HepG2 (cell line): ENCODE results near the gene GPR61. TPM values are rescaled to one million over a fixed set of nuclear protein-coding genes. Genes with fewer than 3 reads are reported as not detected.

Source experiments
- ATF1 ChIP-seq: IDR thresholded peaks from 2 replicates; pipeline ENCODE4 v1.6.1; 2016; ENCODE audit warnings: mild to moderate bottlenecking, control low read depth
- CBFB ChIP-seq: sonication (generic); formaldehyde crosslinking; IDR thresholded peaks from 2 replicates; pipeline ENCODE4 v1.4.0; 2020; ENCODE audit warnings: missing genetic modification reagents
- GABPB1 ChIP-seq: IDR thresholded peaks from 2 replicates; pipeline ENCODE4 v1.6.1; 2016; ENCODE audit warnings: mild to moderate bottlenecking, missing genetic modification reagents, moderate library complexity, missing compliant biosample characterization
- KLF15 ChIP-seq: sonication (generic); formaldehyde crosslinking; IDR thresholded peaks from 2 replicates; pipeline ENCODE4 v1.8.1; 2023; ENCODE audit warnings: borderline replicate concordance, mild to moderate bottlenecking, inconsistent platforms, missing genetic modification reagents, mixed read lengths
- MAFF ChIP-seq: IDR thresholded peaks from 2 replicates; pipeline ENCODE4 v1.6.1; 2011; ENCODE audit warnings: low read depth, low read length, improper control_type of control experiment
- MBD4 ChIP-seq: IDR thresholded peaks from 2 replicates; pipeline ENCODE4 v1.6.1; 2012; ENCODE audit warnings: low read length, inconsistent platforms, borderline replicate concordance
- MTA1 ChIP-seq: sonication (generic); formaldehyde crosslinking; IDR thresholded peaks from 2 replicates; pipeline ENCODE4 v1.4.0; 2020; ENCODE audit warnings: missing genetic modification reagents, mild to moderate bottlenecking, borderline replicate concordance
- NR2F1 ChIP-seq, 2 experiments: fragments of 450-650 bp in 1 of 2; formaldehyde crosslinking in 1 of 2; IDR thresholded peaks; 2 replicates each; pipeline versions ENCODE4 v1.5.0 to v1.6.1; 2016 to 2020; ENCODE audit warnings: mild to moderate bottlenecking in 1 of 2, missing compliant biosample characterization in 1 of 2, missing genetic modification reagents in 1 of 2, moderate library complexity in 1 of 2
- POLR2AphosphoS5 ChIP-seq: IDR thresholded peaks from 2 replicates; pipeline ENCODE4 v1.6.1; 2012; ENCODE audit warnings: low read depth, low read length
- TCF7L2 ChIP-seq: IDR thresholded peaks from 2 replicates; pipeline ENCODE4 v1.6.1; 2011; ENCODE audit warnings: mild to moderate bottlenecking, low read depth, low read length, moderate library complexity
- TMF1 ChIP-seq: sonication (generic); formaldehyde crosslinking; IDR thresholded peaks from 2 replicates; pipeline ENCODE4 v1.8.1; 2022; ENCODE audit warnings: low read depth, missing genetic modification reagents
- ZKSCAN5 ChIP-seq: sonication (generic); formaldehyde crosslinking; IDR thresholded peaks from 2 replicates; pipeline ENCODE4 v1.5.1; 2020; ENCODE audit warnings: mild to moderate bottlenecking, missing genetic modification reagents
- ZMYM3 ChIP-seq: sonication (generic); formaldehyde crosslinking; IDR thresholded peaks from 2 replicates; pipeline ENCODE4 v1.5.1; 2020; ENCODE audit warnings: mild to moderate bottlenecking, missing genetic modification reagents
- ZNF12 ChIP-seq: sonication (generic); formaldehyde crosslinking; IDR thresholded peaks from 2 replicates; pipeline ENCODE4 v1.5.0; 2020; ENCODE audit warnings: missing genetic modification reagents
- ZNF124 ChIP-seq: sonication (generic); formaldehyde crosslinking; IDR thresholded peaks from 2 replicates; pipeline ENCODE4 v1.4.0; 2020; ENCODE audit warnings: missing genetic modification reagents
- ZNF256 ChIP-seq: sonication (generic); formaldehyde crosslinking; conservative IDR thresholded peaks from 2 replicates; pipeline ENCODE4 v1.4.0; 2020; ENCODE audit warnings: missing genetic modification reagents
- ZNF335 ChIP-seq: sonication (generic); formaldehyde crosslinking; IDR thresholded peaks from 2 replicates; pipeline ENCODE4 v1.4.0; 2020; ENCODE audit warnings: missing genetic modification reagents
- ZNF484 ChIP-seq: sonication (generic); formaldehyde crosslinking; IDR thresholded peaks from 2 replicates; pipeline ENCODE4 v1.5.1; 2020; ENCODE audit warnings: mild to moderate bottlenecking, low read depth, missing genetic modification reagents, borderline replicate concordance
- ZNF607 ChIP-seq: sonication (generic); formaldehyde crosslinking; IDR thresholded peaks from 2 replicates; pipeline ENCODE4 v1.5.1; 2020; ENCODE audit warnings: missing genetic modification reagents, mild to moderate bottlenecking, borderline replicate concordance
- polyA plus RNA-seq, 8 experiments: library from polyadenylated mRNA; depleted of rRNA in 3 of 8; stranded (reverse) in 7 of 8; unstranded in 1 of 8; fragments of >200 nt; fragmentation: Illumina TruSeq in 4 of 8; extraction: Trizol in 4 of 8; gene quantifications; 2 replicates each; pipeline versions ENCODE4 v1.2.1 to v1.2.3, GENCODE V29; 2011 to 2016; ENCODE audit warnings: low read depth in 4 of 8, missing spikeins in 1 of 8, mixed read lengths in 1 of 8; ENCODE audit not compliant: insufficient read depth in 1 of 8
- total RNA-seq, 5 experiments: library from RNA; depleted of rRNA; stranded (reverse); fragments of >200 nt; fragmentation: Illumina TruSeq; extraction: Trizol; gene quantifications; 2 replicates each; pipeline ENCODE4 v1.2.3, GENCODE V29; 2016; ENCODE audit warnings: low read depth in 1 of 5
- TF ChIP-seq, protein P1 (sequence below): sonication (generic); formaldehyde crosslinking; IDR thresholded peaks from 2 replicates; pipeline ENCODE4 v1.9.0; 2022; ENCODE audit warnings: low read depth, missing genetic modification reagents
- TF ChIP-seq, protein P2 (sequence below): sonication (generic); formaldehyde crosslinking; IDR thresholded peaks from 2 replicates; pipeline ENCODE4 v1.8.1; 2023; ENCODE audit warnings: mild to moderate bottlenecking, missing genetic modification reagents
- TF ChIP-seq, protein P3 (sequence below): sonication (generic); formaldehyde crosslinking; IDR thresholded peaks from 2 replicates; pipeline ENCODE4 v1.4.0; 2020; ENCODE audit warnings: mild to moderate bottlenecking, missing genetic modification reagents

The GPR61 gene
- total and polyA plus RNA-seq, 2 of the 13 experiments (the other 11 are each of a cell fraction or from before 2014, with no cell fraction given): not detected

DNA sequence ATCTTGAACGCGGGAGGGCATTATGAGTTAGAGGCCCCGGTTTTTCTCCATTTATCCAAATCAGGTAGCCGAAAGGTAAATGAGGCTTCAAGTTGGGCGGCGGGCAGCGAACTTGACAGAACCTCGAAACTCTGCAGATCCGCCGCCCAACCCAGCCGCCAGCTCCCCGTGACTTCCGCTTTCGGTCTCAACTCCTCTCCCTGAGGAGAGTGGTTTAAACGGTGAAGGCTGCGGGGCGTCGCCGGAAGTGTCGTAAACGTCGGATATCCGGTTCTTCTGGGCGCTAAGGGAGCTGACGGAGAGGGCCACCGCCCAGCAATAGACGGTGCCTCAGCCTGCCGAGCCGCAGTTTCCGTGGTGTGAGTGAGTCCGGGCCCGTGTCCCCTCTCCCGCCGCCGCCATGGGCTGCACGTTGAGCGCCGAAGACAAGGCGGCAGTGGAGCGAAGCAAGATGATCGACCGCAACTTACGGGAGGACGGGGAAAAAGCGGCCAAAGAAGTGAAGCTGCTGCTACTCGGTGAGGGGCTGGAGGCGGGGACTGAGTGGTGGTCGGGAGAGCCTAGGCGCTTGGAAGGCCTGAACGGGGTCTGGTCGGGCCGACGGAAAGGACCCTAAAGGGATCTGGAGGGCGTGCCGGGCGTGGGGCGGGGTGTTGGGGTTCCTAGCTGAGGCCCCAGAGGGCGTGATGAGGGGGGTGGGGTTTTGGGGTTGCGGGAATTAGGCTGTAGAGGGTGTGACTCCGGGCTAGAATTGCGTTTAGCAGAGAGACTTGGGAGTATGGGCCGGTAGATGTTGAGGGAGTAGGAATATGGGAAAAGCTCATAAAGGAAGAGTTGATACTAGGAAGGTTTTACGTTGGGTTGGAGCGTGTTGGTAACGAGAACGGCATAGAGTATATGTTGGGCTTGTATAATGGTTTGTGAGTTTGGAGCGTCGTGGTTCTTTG, 8.9 kb downstream of the GPR61 start, which contains the start of gene GNAI3 (continued):
- TF ChIP-seq, protein P1, sequence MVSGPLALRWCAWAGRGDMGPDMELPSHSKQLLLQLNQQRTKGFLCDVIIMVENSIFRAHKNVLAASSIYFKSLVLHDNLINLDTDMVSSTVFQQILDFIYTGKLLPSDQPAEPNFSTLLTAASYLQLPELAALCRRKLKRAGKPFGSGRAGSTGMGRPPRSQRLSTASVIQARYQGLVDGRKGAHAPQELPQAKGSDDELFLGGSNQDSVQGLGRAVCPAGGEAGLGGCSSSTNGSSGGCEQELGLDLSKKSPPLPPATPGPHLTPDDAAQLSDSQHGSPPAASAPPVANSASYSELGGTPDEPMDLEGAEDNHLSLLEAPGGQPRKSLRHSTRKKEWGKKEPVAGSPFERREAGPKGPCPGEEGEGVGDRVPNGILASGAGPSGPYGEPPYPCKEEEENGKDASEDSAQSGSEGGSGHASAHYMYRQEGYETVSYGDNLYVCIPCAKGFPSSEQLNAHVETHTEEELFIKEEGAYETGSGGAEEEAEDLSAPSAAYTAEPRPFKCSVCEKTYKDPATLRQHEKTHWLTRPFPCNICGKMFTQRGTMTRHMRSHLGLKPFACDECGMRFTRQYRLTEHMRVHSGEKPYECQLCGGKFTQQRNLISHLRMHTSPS (CRISPR knock-in tag): no peak
- TF ChIP-seq ZMYM3 (CRISPR knock-in tag) (no peak), MAFF (no peak), ZKSCAN5 (CRISPR knock-in tag) (peak; percentile 94), ZNF484 (0 out of 2 replicates have a peak, but pooled peaks have one; percentile 57), CBFB (0 out of 2 replicates have a peak, but pooled peaks have one; percentile 42), ATF1 (CRISPR knock-in tag) (peak; percentile 81), MTA1 (peak; percentile 55; the same call in 1 of the 2 replicates), POLR2AphosphoS5 (peak; percentile 98), TMF1 (CRISPR knock-in tag) (0 out of 2 replicates have a peak, but pooled peaks have one; percentile 72), ZNF124 (CRISPR knock-in tag) (0 out of 2 replicates have a peak, but pooled peaks have one; percentile 17), ZNF607 (CRISPR knock-in tag) (peak; percentile 85), NR2F1 (CRISPR knock-in tag; IDR thresholded peaks at IDR 0.05) (no peak), KLF15 (CRISPR knock-in tag) (no peak), TCF7L2 (no peak), GABPB1 (peak; percentile 98), MBD4 (no peak), ZNF335 (no peak), ZNF12 (peak; percentile 17; the same call in 1 of the 2 replicates), ZNF256 (no peak)
- TF ChIP-seq, protein P2, sequence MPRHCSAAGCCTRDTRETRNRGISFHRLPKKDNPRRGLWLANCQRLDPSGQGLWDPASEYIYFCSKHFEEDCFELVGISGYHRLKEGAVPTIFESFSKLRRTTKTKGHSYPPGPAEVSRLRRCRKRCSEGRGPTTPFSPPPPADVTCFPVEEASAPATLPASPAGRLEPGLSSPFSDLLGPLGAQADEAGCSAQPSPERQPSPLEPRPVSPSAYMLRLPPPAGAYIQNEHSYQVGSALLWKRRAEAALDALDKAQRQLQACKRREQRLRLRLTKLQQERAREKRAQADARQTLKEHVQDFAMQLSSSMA (CRISPR knock-in tag): no peak
- TF ChIP-seq, protein P3, sequence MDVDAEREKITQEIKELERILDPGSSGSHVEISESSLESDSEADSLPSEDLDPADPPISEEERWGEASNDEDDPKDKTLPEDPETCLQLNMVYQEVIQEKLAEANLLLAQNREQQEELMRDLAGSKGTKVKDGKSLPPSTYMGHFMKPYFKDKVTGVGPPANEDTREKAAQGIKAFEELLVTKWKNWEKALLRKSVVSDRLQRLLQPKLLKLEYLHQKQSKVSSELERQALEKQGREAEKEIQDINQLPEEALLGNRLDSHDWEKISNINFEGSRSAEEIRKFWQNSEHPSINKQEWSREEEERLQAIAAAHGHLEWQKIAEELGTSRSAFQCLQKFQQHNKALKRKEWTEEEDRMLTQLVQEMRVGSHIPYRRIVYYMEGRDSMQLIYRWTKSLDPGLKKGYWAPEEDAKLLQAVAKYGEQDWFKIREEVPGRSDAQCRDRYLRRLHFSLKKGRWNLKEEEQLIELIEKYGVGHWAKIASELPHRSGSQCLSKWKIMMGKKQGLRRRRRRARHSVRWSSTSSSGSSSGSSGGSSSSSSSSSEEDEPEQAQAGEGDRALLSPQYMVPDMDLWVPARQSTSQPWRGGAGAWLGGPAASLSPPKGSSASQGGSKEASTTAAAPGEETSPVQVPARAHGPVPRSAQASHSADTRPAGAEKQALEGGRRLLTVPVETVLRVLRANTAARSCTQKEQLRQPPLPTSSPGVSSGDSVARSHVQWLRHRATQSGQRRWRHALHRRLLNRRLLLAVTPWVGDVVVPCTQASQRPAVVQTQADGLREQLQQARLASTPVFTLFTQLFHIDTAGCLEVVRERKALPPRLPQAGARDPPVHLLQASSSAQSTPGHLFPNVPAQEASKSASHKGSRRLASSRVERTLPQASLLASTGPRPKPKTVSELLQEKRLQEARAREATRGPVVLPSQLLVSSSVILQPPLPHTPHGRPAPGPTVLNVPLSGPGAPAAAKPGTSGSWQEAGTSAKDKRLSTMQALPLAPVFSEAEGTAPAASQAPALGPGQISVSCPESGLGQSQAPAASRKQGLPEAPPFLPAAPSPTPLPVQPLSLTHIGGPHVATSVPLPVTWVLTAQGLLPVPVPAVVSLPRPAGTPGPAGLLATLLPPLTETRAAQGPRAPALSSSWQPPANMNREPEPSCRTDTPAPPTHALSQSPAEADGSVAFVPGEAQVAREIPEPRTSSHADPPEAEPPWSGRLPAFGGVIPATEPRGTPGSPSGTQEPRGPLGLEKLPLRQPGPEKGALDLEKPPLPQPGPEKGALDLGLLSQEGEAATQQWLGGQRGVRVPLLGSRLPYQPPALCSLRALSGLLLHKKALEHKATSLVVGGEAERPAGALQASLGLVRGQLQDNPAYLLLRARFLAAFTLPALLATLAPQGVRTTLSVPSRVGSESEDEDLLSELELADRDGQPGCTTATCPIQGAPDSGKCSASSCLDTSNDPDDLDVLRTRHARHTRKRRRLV: no peak
